IPS-NIHi7 (cell line): ENCODE measurements around the gene OSBPL1A.

Source experiments
- DNase-seq: peaks from one replicate; pipeline ENCODE4 v3.0.0; 2012; ENCODE audit warnings: mixed read lengths; ENCODE audit errors: extremely low spot score

The OSBPL1A gene

GRCh38 chr18:24341361-24341760 lies 56.3 kb downstream of the OSBPL1A start:
- DNase-seq = no peak

- DNase-seq = no peak
Observed at GRCh38 chr18:24333084-24333483, 64.5 kb downstream of the OSBPL1A start.

- DNase-seq = no peak
Observed at GRCh38 chr18:24326211-24326610, 71.4 kb downstream of the OSBPL1A start.

- no peak for DNase-seq
Observed at GRCh38 chr18:24322584-24323136, 75.0 kb downstream of the OSBPL1A start.

GRCh38 chr18:24321071-24321470 lies 76.6 kb downstream of the OSBPL1A start:
- no peak for DNase-seq

GRCh38 chr18:24319757-24320156 lies 77.9 kb downstream of the OSBPL1A start:
- no peak for DNase-seq

- DNase-seq = no peak
Observed at GRCh38 chr18:24317370-24317769, 80.3 kb downstream of the OSBPL1A start.

- no peak for DNase-seq
Observed at GRCh38 chr18:24315170-24315569, 82.5 kb downstream of the OSBPL1A start.

- no peak for DNase-seq
Observed at GRCh38 chr18:24306201-24306600, 91.4 kb downstream of the OSBPL1A start.

- no peak for DNase-seq
Observed at GRCh38 chr18:24300703-24301102, 96.9 kb downstream of the OSBPL1A start.

- no peak for DNase-seq
Observed at GRCh38 chr18:24296276-24296675, 101.3 kb downstream of the OSBPL1A start.

GRCh38 chr18:24293254-24293653 lies 104.4 kb downstream of the OSBPL1A start:
- DNase-seq = peak; percentile 24

GRCh38 chr18:24278591-24278990 lies 119.0 kb downstream of the OSBPL1A start:
- no peak for DNase-seq

GRCh38 chr18:24277516-24278195 lies 120.0 kb downstream of the OSBPL1A start:
- no peak for DNase-seq

GRCh38 chr18:24276994-24277393 lies 120.6 kb downstream of the OSBPL1A start:
- DNase-seq = no peak

GRCh38 chr18:24274837-24275236 lies 122.8 kb downstream of the OSBPL1A start:
- DNase-seq = no peak

- DNase-seq = no peak
Observed at GRCh38 chr18:24273596-24273995, 124.0 kb downstream of the OSBPL1A start.

GRCh38 chr18:24272229-24272525 lies 125.4 kb downstream of the OSBPL1A start:
- no peak for DNase-seq

GRCh38 chr18:24271381-24272228 lies 126.0 kb downstream of the OSBPL1A start:
- peak; percentile 95 for DNase-seq

GRCh38 chr18:24270937-24271380 lies 126.7 kb downstream of the OSBPL1A start:
- DNase-seq = no peak

- no peak for DNase-seq
Observed at GRCh38 chr18:24270358-24270936, 127.2 kb downstream of the OSBPL1A start.

- no peak for DNase-seq
Observed at GRCh38 chr18:24268784-24269550, 128.7 kb downstream of the OSBPL1A start.
